Neural crest cell (in vitro differentiated cells): ENCODE data around the gene CCDC86. TPM values are rescaled to one million over a fixed set of nuclear protein-coding genes. Genes with fewer than 3 reads are reported as not detected.

Experiments
- DNase-seq: peaks from one replicate; pipeline ENCODE4 v3.0.0; 2021; ENCODE audit warnings: low read depth, mixed read lengths, low spot score
- H3K27ac Mint-ChIP-seq: one replicate; pipeline ENCODE4 v1.8.0; 2021; ENCODE audit warnings: mild to moderate bottlenecking, mixed read lengths; ENCODE audit not compliant: unreplicated experiment
- H3K27me3 Mint-ChIP-seq: 2 replicates; pipeline ENCODE4 v1.8.0; 2021; ENCODE audit warnings: low read depth, mild to moderate bottlenecking, mixed read lengths
- H3K36me3 Mint-ChIP-seq: 2 replicates; pipeline ENCODE4 v1.8.0; 2021; ENCODE audit warnings: low read depth, mild to moderate bottlenecking, mixed read lengths
- H3K4me1 Mint-ChIP-seq: 2 replicates; pipeline ENCODE4 v1.8.0; 2021; ENCODE audit warnings: mixed read lengths
- H3K4me3 Mint-ChIP-seq: one replicate; pipeline ENCODE4 v1.8.0; 2021; ENCODE audit warnings: mild to moderate bottlenecking, mixed read lengths
- H3K9me3 Mint-ChIP-seq: 2 replicates; pipeline ENCODE4 v1.8.0; 2021; ENCODE audit warnings: mixed read lengths
- CTCF ChIP-seq: fragments of 200-600 bp; sonication (generic); conservative IDR thresholded peaks from 2 replicates; pipeline ENCODE4 v1.5.0; 2021; ENCODE audit warnings: antibody characterized with exemption, mild to moderate bottlenecking
- total RNA-seq: library from RNA; stranded (reverse); gene quantifications from 2 replicates; pipeline ENCODE4 v1.2.1, GENCODE V29; 2021

The CCDC86 gene
- total RNA-seq, 1 donor from 2014 or later = 41.6 TPM

GRCh38 chr11:60801194-60801593 is 40.7 kb upstream of the CCDC86 start:
- no peak overlapping the region for H3K27ac Mint-ChIP-seq
- peaks cover 34% of the 10 kb centered on the region for H3K27me3 Mint-ChIP-seq
- H3K4me3 Mint-ChIP-seq = no peak overlapping the region
- no peak for DNase-seq
- no peak for TF ChIP-seq CTCF
- H3K9me3 Mint-ChIP-seq = no peaks in the 10 kb centered on the region
- no peaks in the 10 kb centered on the region for H3K4me1 Mint-ChIP-seq
- H3K36me3 Mint-ChIP-seq = no peaks in the 10 kb centered on the region

GRCh38 chr11:60803273-60803936 is 38.5 kb upstream of the CCDC86 start:
- Mint-ChIP-seq H3K9me3 (no peaks in the 10 kb centered on the region), H3K27me3 (peaks cover 34% of the 10 kb centered on the region), H3K4me3 (no peak overlapping the region), H3K36me3 (no peaks in the 10 kb centered on the region), H3K4me1 (no peaks in the 10 kb centered on the region), H3K27ac (no peak overlapping the region)
- no peak for DNase-seq
- TF ChIP-seq CTCF = no peak

GRCh38 chr11:60809249-60809648 is 32.7 kb upstream of the CCDC86 start:
- Mint-ChIP-seq H3K36me3 (no peaks in the 10 kb centered on the region), H3K4me3 (no peak overlapping the region), H3K4me1 (no peaks in the 10 kb centered on the region), H3K9me3 (peaks cover 4% of the 10 kb centered on the region), H3K27ac (no peak overlapping the region), H3K27me3 (no peaks in the 10 kb centered on the region)
- DNase-seq = no peak
- no peak for TF ChIP-seq CTCF

DNA sequence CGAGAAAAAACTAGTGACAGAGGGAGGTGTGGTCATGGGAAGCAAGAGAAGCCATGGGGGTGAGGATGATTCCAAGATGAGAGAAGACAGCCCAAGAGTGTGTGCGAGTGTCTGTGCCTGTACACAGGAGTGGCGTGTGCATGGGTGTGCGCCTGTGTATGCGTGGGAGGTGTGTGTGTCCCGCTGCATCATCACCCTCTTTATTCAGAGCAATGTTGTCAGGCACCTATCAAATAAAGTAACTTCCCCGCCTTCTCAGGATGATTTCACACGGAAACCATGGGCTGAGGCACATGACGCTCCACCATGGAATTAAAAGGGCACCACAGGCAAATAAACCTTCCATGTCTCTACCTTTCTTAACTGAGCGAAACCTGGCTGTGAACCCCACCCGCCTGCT is 32.2 kb upstream of the CCDC86 start:
- Mint-ChIP-seq H3K4me3 (no peak overlapping the region), H3K27ac (no peak overlapping the region), H3K27me3 (no peaks in the 10 kb centered on the region), H3K36me3 (no peaks in the 10 kb centered on the region), H3K4me1 (no peaks in the 10 kb centered on the region), H3K9me3 (peaks cover 4% of the 10 kb centered on the region)
- DNase-seq = no peak
- TF ChIP-seq CTCF = no peak

- no peak for DNase-seq
- no peaks in the 10 kb centered on the region for H3K27me3 Mint-ChIP-seq
Measured at GRCh38 chr11:60810151-60810550, 31.8 kb upstream of the CCDC86 start.

More at GRCh38 chr11:60810151-60810550, 31.8 kb upstream of the CCDC86 start:
- Mint-ChIP-seq H3K27ac (no peak overlapping the region), H3K4me3 (no peak overlapping the region), H3K9me3 (peaks cover 4% of the 10 kb centered on the region), H3K36me3 (no peaks in the 10 kb centered on the region), H3K4me1 (no peaks in the 10 kb centered on the region)
- no peak for TF ChIP-seq CTCF
